K562 (cell line): ENCODE data around the gene PHYH. TPM values are rescaled to one million over a fixed set of nuclear protein-coding genes. Genes with fewer than 3 reads are reported as not detected.
A peak's percentile ranks its signal among the peaks of the same experiment; 100 is the strongest.

Source experiments
- ATF1 ChIP-seq, 2 experiments: fragments of 450-650 bp in 1 of 2; IDR thresholded peaks; 2 replicates each; pipeline ENCODE4 v1.6.1; 2016; ENCODE audit warnings: missing compliant biosample characterization in 1 of 2, missing genetic modification characterization in 1 of 2
- CHAMP1 ChIP-seq: fragments of 450-650 bp; IDR thresholded peaks from 2 replicates; pipeline ENCODE4 v1.6.1; 2016; ENCODE audit warnings: mild to moderate bottlenecking
- DMBX1 ChIP-seq: fragments of 250-450 bp; sonication (Bioruptor Pico); IDR thresholded peaks from 2 replicates; pipeline ENCODE4 v1.8.0; 2022; ENCODE audit warnings: inconsistent platforms, mild to moderate bottlenecking, moderate library complexity, borderline replicate concordance
- ELK1 ChIP-seq: sonication (generic); formaldehyde crosslinking; IDR thresholded peaks from 2 replicates; pipeline ENCODE4 v1.8.1; 2022; ENCODE audit warnings: missing genetic modification reagents
- KDM4B ChIP-seq, 2 experiments: fragments of 450-650 bp in 1 of 2; sonication (generic) in 1 of 2; IDR thresholded peaks; 2 replicates each; pipeline ENCODE4 v1.6.1; 2016 to 2017; ENCODE audit warnings: borderline replicate concordance in 2 of 2, antibody characterized with exemption in 1 of 2, low read depth in 1 of 2, mild to moderate bottlenecking in 1 of 2
- NKRF ChIP-seq: fragments of 450-650 bp; IDR thresholded peaks from 2 replicates; pipeline ENCODE4 v1.6.1; 2016; ENCODE audit warnings: borderline replicate concordance
- POLR2G ChIP-seq: fragments of 200-400 bp; formaldehyde crosslinking; IDR thresholded peaks from 2 replicates; pipeline ENCODE4 v1.6.1; 2017; ENCODE audit warnings: low read depth, mild to moderate bottlenecking, antibody characterized with exemption, low read length, moderate library complexity
- THAP7 ChIP-seq: fragments of 250-450 bp; sonication (Bioruptor Pico); IDR thresholded peaks from 2 replicates; pipeline ENCODE4 v1.5.0; 2021
- UBTF ChIP-seq, 2 experiments: IDR thresholded peaks; 2 replicates each; pipeline ENCODE4 v1.6.1; 2012; ENCODE audit warnings: improper control_type of control experiment in 2 of 2, low read depth in 2 of 2, low read length in 2 of 2, borderline replicate concordance in 1 of 2
- ZBTB9 ChIP-seq: fragments of 450-650 bp; formaldehyde crosslinking; IDR thresholded peaks from 2 replicates; pipeline ENCODE4 v1.4.0; 2020; ENCODE audit warnings: mild to moderate bottlenecking, moderate library complexity
- ZNF398 ChIP-seq: fragments of 250-450 bp; sonication (Bioruptor Pico); IDR thresholded peaks from 2 replicates; pipeline ENCODE4 v1.8.0; 2021; ENCODE audit warnings: moderate library complexity, mild to moderate bottlenecking, inconsistent platforms
- ZNF431 ChIP-seq: sonication (generic); formaldehyde crosslinking; IDR thresholded peaks from 2 replicates; pipeline ENCODE4 v1.8.0; 2022; ENCODE audit warnings: mild to moderate bottlenecking, missing genetic modification reagents
- polyA plus RNA-seq, 8 experiments: library from polyadenylated mRNA; depleted of rRNA in 4 of 8; stranded (reverse) in 5 of 8; unstranded in 3 of 8; fragments of >200 nt; fragmentation: Nextera tagmentation in 2 of 8; fragmentation: Illumina TruSeq in 1 of 8; extraction: Ambion mirVana in 2 of 8; extraction: Trizol in 1 of 8; gene quantifications; 2 replicates each; pipeline versions ENCODE4 v1.2.1 to v1.2.3, GENCODE V29; 2011 to 2014; ENCODE audit warnings: inconsistent platforms in 1 of 8, missing spikeins in 1 of 8
- total RNA-seq, 7 experiments: library from RNA; depleted of rRNA in 6 of 7; stranded (reverse); fragments of >200 nt in 6 of 7; fragmentation: Illumina TruSeq in 2 of 7; extraction: Trizol in 2 of 7; gene quantifications; 2 replicates each; pipeline versions ENCODE4 v1.2.1 to v1.2.3, GENCODE V29; 2011 to 2021; ENCODE audit warnings: low replicate concordance in 1 of 7

The PHYH gene
- total and polyA plus RNA-seq, 9 of the 15 experiments (the other 6 are each of a cell fraction or from before 2014, with no cell fraction given), result 3.8 to 6.9 (median 5.7) TPM

- no peak for TF ChIP-seq CHAMP1
- TF ChIP-seq ATF1 (CRISPR knock-in tag; IDR thresholded peaks at IDR 0.05), result no peak
- TF ChIP-seq ATF1 (tag; IDR thresholded peaks at IDR 0.05), result peak; percentile 27; the same call in 1 of the 2 replicates
- no peak for TF ChIP-seq ELK1 (CRISPR knock-in tag)
- TF ChIP-seq KDM4B (IDR thresholded peaks at IDR 0.05; ENCODE audit: borderline replicate concordance in 2 of 2, low read depth in 1 of 2), result peak in 1 of 2 experiments; percentile 35; a peak in 1 of 4 replicates
- TF ChIP-seq ZNF398, result no peak
- no peak for TF ChIP-seq ZBTB9
- 0 out of 2 replicates have a peak, but pooled peaks have one; percentile 15 for TF ChIP-seq DMBX1 (CRISPR knock-in tag)
- peak; percentile 67; the same call in 1 of the 2 replicates for TF ChIP-seq ZNF431 (CRISPR knock-in tag)
- peak; percentile 70 to 80; a peak in 3 of 4 replicates for TF ChIP-seq UBTF (IDR thresholded peaks at IDR 0.05; ENCODE audit: borderline replicate concordance in 1 of 2, low read depth in 2 of 2, low read length in 2 of 2)
- peak; percentile 76 for TF ChIP-seq POLR2G
- TF ChIP-seq NKRF, result peak; percentile 55; the same call in 1 of the 2 replicates
- no peak for TF ChIP-seq THAP7 (CRISPR knock-in tag)
Observed at GRCh38 chr10:13348216-13349017, 48.6 kb upstream of the PHYH start, which contains the start of gene SEPHS1 (continued).
